Measurements from ENCODE around the gene POU2AF3. TPM values are rescaled to one million over a fixed set of nuclear protein-coding genes. Genes with fewer than 3 reads are reported as not detected.
A peak's percentile ranks its signal among the peaks of the same experiment; 100 is the strongest.

Gene POU2AF3
- total and polyA plus RNA-seq, 2 of the 4 experiments (the other 2 are of a cell fraction): 0.17 TPM; not detected in 1

DNA sequence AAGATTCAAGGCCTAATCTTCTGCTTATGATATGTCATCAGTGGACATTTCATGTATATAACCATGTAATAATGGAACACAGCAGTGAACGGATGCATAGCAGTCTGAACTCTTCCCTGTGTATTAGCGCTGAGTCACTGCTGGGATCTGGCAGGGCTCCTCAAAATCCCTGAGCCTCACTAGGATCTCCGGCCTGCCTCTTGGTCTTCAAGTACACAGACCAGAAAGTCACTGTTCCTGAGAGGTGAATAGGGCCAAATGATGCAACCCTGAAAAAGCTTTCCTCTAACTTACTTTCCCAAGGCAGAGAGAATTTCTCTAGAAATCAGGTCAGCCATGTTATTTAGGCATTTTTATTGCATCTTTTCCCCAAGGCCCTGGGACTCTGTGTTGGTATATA, 45.7 kb downstream of the POU2AF3 start:
- dilution Hi-C loops (cut with HindIII; ENCODE audit: low sequenced_read_pairs, unreplicated experiment): no loop called here
- Histone ChIP-seq H3K27me3 (ENCODE audit: control insufficient read depth, insufficient read depth, low read length) (peaks cover 3% of the 10 kb centered on the region; the same call in 1 of the 2 replicates), H4K5ac (ENCODE audit: low read depth, low read length) (no peak overlapping the region), H2BK15ac (ENCODE audit: low read depth, low read length) (no peak overlapping the region), H3K79me1 (ENCODE audit: low read depth in 1 of 2, low read length in 2 of 2) (no peaks in the 10 kb centered on the region), H3K4ac (ENCODE audit: low read depth, low read length) (no peak overlapping the region), H2BK120ac (ENCODE audit: low read depth, low read length) (peak overlapping the region; percentile 10; the same call in 1 of the 2 replicates), H2AK5ac (ENCODE audit: low read depth, low read length) (no peak overlapping the region), H4K20me1 (ENCODE audit: insufficient read depth, low read length) (no peaks in the 10 kb centered on the region), H2AFZ (replicated peaks; ENCODE audit: low read length, poor library complexity) (no peak overlapping the region), H3K4me1 (ENCODE audit: control insufficient read depth, insufficient read depth, low read length) (no peaks in the 10 kb centered on the region), H3K9me1 (ENCODE audit: insufficient read depth, low read length) (no peaks in the 10 kb centered on the region), H3K9ac (ENCODE audit: low read depth, low read length) (no peak overlapping the region), H3K36me3 (ENCODE audit: control insufficient read depth, insufficient read depth, low read length) (no peaks in the 10 kb centered on the region), H3K9me3 (ENCODE audit: control insufficient read depth, insufficient read depth, low read length) (no peaks in the 10 kb centered on the region), H4K91ac (ENCODE audit: insufficient read depth, low read depth, low read length) (no peak overlapping the region), H2BK20ac (ENCODE audit: low read depth, low read length) (no peak overlapping the region), H3K4me3 (ENCODE audit: insufficient read depth, low read depth, low read length) (no peak overlapping the region), H3K18ac (ENCODE audit: low read depth, low read length) (no peak overlapping the region), H3K56ac (ENCODE audit: extremely low read depth, insufficient read depth, low read length) (no peak overlapping the region), H4K8ac (ENCODE audit: low read depth in 2 of 2, low read length in 2 of 2) (no peak overlapping the region), H3K27ac (ENCODE audit: insufficient read depth, low read length) (no peak overlapping the region), H3K23ac (ENCODE audit: low read depth, low read length) (no peak overlapping the region), H2BK5ac (ENCODE audit: low read depth, low read length, poor library complexity, severe bottlenecking) (no peak overlapping the region), H3K14ac (replicated peaks; ENCODE audit: low read depth, low read length) (no peak overlapping the region), H2AK9ac (replicated peaks; ENCODE audit: low read depth, low read length, poor library complexity) (no peak overlapping the region), H3K4me2 (ENCODE audit: low read depth, low read length) (no peak overlapping the region)
- DNase-seq: peak; percentile 79
- intact Hi-C loops (cut with micrococcal nuclease): no loop called here
- POLR2A ChIA-PET (ENCODE audit: unreplicated experiment): no interaction called here
- TF ChIP-seq CHD1 (IDR thresholded peaks at IDR 0.05; ENCODE audit: low read depth, low read length) (no peak), NFE2L2 (IDR thresholded peaks at IDR 0.05; ENCODE audit: low read depth, low read length) (peak; percentile 86), CEBPB (IDR thresholded peaks at IDR 0.05; ENCODE audit: low read depth, low read length) (peak; percentile 48)
- no TSS peak for BruUV-seq (replicated peaks)
- in situ Hi-C loops (cut with MboI; ENCODE audit: low sequenced_read_pairs): no loop called here
- peak; percentile 73 for ATAC-seq (ENCODE audit: low read depth)
- CTCF ChIA-PET: no interaction called here
- WGBS, 2 experiments (ENCODE audit: extremely low coverage in 2 of 2, insufficient read length in 1 of 2): no CpG with 5 or more reads among the region's 3 CpGs

Data from IMR-90 (cell line).